ENCODE data around the gene B4GALNT2.
"Not testable (repeated sequence)": the region's sequence is repeated elsewhere in the genome, so short reads cannot be mapped to it uniquely, and the experiment has no call there.

DNA sequence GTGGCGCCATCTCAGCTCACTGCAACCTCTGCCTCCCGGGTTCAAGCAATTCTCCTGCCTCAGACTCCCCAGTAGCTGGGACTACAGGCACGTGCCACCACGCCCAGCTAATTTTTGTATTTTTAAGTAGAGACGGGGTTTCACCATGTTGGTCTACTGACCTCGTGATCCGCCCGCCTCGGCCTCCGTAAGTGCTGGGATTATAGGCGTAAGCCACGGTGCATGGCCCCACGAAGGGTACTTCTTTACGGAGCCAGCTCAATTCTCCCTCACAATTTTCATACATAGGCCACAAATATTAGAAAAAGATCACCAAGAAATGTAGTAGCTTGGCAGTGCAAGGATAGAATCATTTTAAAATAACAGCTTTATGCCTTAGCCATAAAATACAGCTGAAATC is 29.2 kb upstream of the B4GALNT2 start:
- TF ChIP-seq, protein P1, sequence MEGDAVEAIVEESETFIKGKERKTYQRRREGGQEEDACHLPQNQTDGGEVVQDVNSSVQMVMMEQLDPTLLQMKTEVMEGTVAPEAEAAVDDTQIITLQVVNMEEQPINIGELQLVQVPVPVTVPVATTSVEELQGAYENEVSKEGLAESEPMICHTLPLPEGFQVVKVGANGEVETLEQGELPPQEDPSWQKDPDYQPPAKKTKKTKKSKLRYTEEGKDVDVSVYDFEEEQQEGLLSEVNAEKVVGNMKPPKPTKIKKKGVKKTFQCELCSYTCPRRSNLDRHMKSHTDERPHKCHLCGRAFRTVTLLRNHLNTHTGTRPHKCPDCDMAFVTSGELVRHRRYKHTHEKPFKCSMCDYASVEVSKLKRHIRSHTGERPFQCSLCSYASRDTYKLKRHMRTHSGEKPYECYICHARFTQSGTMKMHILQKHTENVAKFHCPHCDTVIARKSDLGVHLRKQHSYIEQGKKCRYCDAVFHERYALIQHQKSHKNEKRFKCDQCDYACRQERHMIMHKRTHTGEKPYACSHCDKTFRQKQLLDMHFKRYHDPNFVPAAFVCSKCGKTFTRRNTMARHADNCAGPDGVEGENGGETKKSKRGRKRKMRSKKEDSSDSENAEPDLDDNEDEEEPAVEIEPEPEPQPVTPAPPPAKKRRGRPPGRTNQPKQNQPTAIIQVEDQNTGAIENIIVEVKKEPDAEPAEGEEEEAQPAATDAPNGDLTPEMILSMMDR (IDR thresholded peaks at IDR 0.05) = not testable (repeated sequence)
- TF ChIP-seq POLR2A, POLR2AphosphoS5, EP300 (IDR thresholded peaks at IDR 0.05): not testable (repeated sequence)
